ENCODE data around the gene SLC5A7.

The SLC5A7 gene

GRCh38 chr2:108022628-108023027 lies 36.3 kb downstream of the SLC5A7 start:
- H3K36me3 ChIP-seq (ENCODE audit: control insufficient read depth, insufficient read depth, low read length, severe bottlenecking): no peaks in the 10 kb centered on the region
- H3K9me3 ChIP-seq (ENCODE audit: control insufficient read depth, low read length): no peaks in the 10 kb centered on the region
- no peak for DNase-seq (ENCODE audit: low read depth)
- H3K9ac ChIP-seq (ENCODE audit: low read length): no peak overlapping the region
- H3K4me3 ChIP-seq (ENCODE audit: low read length): no peak overlapping the region
- no peaks in the 10 kb centered on the region for H3K4me1 ChIP-seq (ENCODE audit: control insufficient read depth, insufficient read depth, low read length)
- H3K27me3 ChIP-seq (replicated peaks; ENCODE audit: control insufficient read depth, insufficient read depth, low read length): no peaks in the 10 kb centered on the region

DNA sequence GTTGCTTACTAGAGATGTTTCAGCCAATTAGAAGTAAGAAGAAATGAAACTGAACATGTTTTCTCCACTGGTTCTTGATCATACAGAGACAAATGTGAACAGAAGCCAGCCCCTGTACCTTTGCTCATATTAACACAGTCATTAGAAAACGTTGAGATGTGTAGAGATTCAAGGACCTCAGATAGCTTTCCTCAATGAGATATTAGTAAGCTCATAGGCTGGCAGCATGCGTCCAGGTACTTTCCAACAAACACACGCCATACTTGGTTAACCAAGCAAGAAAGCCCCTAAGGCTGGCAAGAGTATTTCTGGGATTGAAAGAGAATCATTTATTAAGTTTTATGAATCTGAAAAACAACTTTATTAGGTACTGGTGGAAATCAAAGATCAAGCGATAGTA lies 37.5 kb downstream of the SLC5A7 start:
- Histone ChIP-seq H3K9ac (ENCODE audit: low read length) (no peak overlapping the region), H3K4me1 (ENCODE audit: control insufficient read depth, insufficient read depth, low read length) (no peaks in the 10 kb centered on the region), H3K27me3 (replicated peaks; ENCODE audit: control insufficient read depth, insufficient read depth, low read length) (no peaks in the 10 kb centered on the region), H3K4me3 (ENCODE audit: low read length) (no peak overlapping the region), H3K9me3 (ENCODE audit: control insufficient read depth, low read length) (no peaks in the 10 kb centered on the region), H3K36me3 (ENCODE audit: control insufficient read depth, insufficient read depth, low read length, severe bottlenecking) (no peaks in the 10 kb centered on the region)
- no peak for DNase-seq (ENCODE audit: low read depth)

DNA sequence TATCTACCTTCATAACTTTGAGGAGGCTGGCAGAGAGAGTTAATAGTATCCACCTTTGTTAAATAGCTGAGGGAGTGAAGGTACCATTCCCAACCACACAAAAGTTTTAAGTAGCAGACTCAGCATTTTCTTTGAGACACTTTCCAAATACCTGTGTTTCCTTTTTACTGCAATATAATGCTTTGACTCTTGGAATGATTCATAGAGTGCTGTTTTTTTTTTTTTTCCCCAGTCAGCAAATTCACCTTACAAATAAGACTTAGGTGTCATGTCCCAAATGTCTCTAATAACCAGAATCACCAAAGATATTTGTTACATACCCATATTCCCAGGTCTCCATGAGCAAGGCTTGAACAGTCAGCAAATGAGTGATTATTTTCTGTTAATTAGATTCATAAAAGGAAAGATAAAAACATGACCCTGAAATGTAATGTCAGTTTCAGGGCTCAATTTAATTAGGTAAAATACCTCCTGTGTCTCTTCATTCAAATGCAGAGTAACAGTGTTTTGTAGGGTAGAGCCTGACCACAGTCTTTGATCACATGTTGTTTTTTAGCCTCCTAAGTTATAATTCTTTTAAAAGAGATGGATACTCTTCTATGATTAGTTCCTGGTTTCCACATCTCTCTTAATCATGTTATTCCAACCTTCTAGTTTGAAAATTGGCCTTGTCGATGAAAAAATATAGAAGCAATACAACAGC lies 39.9 kb downstream of the SLC5A7 start:
- no peak for DNase-seq (ENCODE audit: low read depth)
- H3K36me3 ChIP-seq (ENCODE audit: control insufficient read depth, insufficient read depth, low read length, severe bottlenecking): no peaks in the 10 kb centered on the region
- H3K9ac ChIP-seq (ENCODE audit: low read length): no peak overlapping the region
- no peak overlapping the region for H3K4me3 ChIP-seq (ENCODE audit: low read length)
- H3K9me3 ChIP-seq (ENCODE audit: control insufficient read depth, low read length): no peaks in the 10 kb centered on the region
- no peaks in the 10 kb centered on the region for H3K27me3 ChIP-seq (replicated peaks; ENCODE audit: control insufficient read depth, insufficient read depth, low read length)
- H3K4me1 ChIP-seq (ENCODE audit: control insufficient read depth, insufficient read depth, low read length): no peaks in the 10 kb centered on the region

- Histone ChIP-seq H3K9me3 (ENCODE audit: control insufficient read depth, low read length) (no peaks in the 10 kb centered on the region), H3K9ac (ENCODE audit: low read length) (no peak overlapping the region), H3K4me1 (ENCODE audit: control insufficient read depth, insufficient read depth, low read length) (no peaks in the 10 kb centered on the region), H3K36me3 (ENCODE audit: control insufficient read depth, insufficient read depth, low read length, severe bottlenecking) (no peaks in the 10 kb centered on the region), H3K27me3 (replicated peaks; ENCODE audit: control insufficient read depth, insufficient read depth, low read length) (no peaks in the 10 kb centered on the region), H3K4me3 (ENCODE audit: low read length) (no peak overlapping the region)
- no peak for DNase-seq (ENCODE audit: low read depth)
Measured at GRCh38 chr2:108029496-108029895, 43.2 kb downstream of the SLC5A7 start.

GRCh38 chr2:108029912-108030311 lies 43.6 kb downstream of the SLC5A7 start:
- no peak overlapping the region for H3K4me3 ChIP-seq (ENCODE audit: low read length)
- no peaks in the 10 kb centered on the region for H3K4me1 ChIP-seq (ENCODE audit: control insufficient read depth, insufficient read depth, low read length)
- DNase-seq (ENCODE audit: low read depth): no peak
- H3K27me3 ChIP-seq (replicated peaks; ENCODE audit: control insufficient read depth, insufficient read depth, low read length): no peaks in the 10 kb centered on the region
- H3K9ac ChIP-seq (ENCODE audit: low read length): no peak overlapping the region
- H3K36me3 ChIP-seq (ENCODE audit: control insufficient read depth, insufficient read depth, low read length, severe bottlenecking): no peaks in the 10 kb centered on the region
- no peaks in the 10 kb centered on the region for H3K9me3 ChIP-seq (ENCODE audit: control insufficient read depth, low read length)

GRCh38 chr2:108031471-108031941 lies 45.2 kb downstream of the SLC5A7 start:
- Histone ChIP-seq H3K4me1 (ENCODE audit: control insufficient read depth, insufficient read depth, low read length) (no peaks in the 10 kb centered on the region), H3K4me3 (ENCODE audit: low read length) (no peak overlapping the region), H3K9me3 (ENCODE audit: control insufficient read depth, low read length) (no peaks in the 10 kb centered on the region), H3K27me3 (replicated peaks; ENCODE audit: control insufficient read depth, insufficient read depth, low read length) (no peaks in the 10 kb centered on the region), H3K36me3 (ENCODE audit: control insufficient read depth, insufficient read depth, low read length, severe bottlenecking) (no peaks in the 10 kb centered on the region), H3K9ac (ENCODE audit: low read length) (no peak overlapping the region)
- no peak for DNase-seq (ENCODE audit: low read depth)

DNA sequence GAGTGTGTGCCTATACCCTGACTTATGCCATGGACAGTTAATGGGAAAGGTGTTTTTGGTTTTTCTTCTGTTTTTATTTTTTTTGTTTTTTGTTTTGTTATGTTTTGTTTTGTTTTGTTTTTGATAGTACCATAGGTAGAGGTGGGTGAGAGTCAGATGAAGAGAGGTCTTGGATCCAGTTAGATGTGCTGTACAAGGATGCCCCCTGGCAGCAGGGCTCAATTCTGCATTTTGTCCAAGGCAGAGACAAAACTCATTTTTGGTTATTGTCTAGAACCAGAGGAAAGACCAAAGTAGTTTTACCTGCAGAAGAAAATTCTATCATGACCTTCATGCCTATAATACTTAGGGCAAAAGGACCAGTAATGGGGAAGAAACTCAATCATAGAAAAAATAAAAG lies 48.5 kb downstream of the SLC5A7 start:
- Histone ChIP-seq H3K9me3 (ENCODE audit: control insufficient read depth, low read length) (peaks cover 5% of the 10 kb centered on the region), H3K4me3 (ENCODE audit: low read length) (no peak overlapping the region), H3K27me3 (replicated peaks; ENCODE audit: control insufficient read depth, insufficient read depth, low read length) (no peaks in the 10 kb centered on the region), H3K9ac (ENCODE audit: low read length) (no peak overlapping the region), H3K4me1 (ENCODE audit: control insufficient read depth, insufficient read depth, low read length) (no peaks in the 10 kb centered on the region), H3K36me3 (ENCODE audit: control insufficient read depth, insufficient read depth, low read length, severe bottlenecking) (no peaks in the 10 kb centered on the region)
- no peak for DNase-seq (ENCODE audit: low read depth)

GRCh38 chr2:108048752-108049151 lies 62.4 kb downstream of the SLC5A7 start:
- no peak for DNase-seq (ENCODE audit: low read depth)
- Histone ChIP-seq H3K4me1 (ENCODE audit: control insufficient read depth, insufficient read depth, low read length) (no peaks in the 10 kb centered on the region), H3K36me3 (ENCODE audit: control insufficient read depth, insufficient read depth, low read length, severe bottlenecking) (no peaks in the 10 kb centered on the region), H3K9ac (ENCODE audit: low read length) (no peak overlapping the region), H3K9me3 (ENCODE audit: control insufficient read depth, low read length) (peaks cover 10% of the 10 kb centered on the region), H3K27me3 (replicated peaks; ENCODE audit: control insufficient read depth, insufficient read depth, low read length) (no peaks in the 10 kb centered on the region), H3K4me3 (ENCODE audit: low read length) (no peak overlapping the region)

- Histone ChIP-seq H3K4me3 (ENCODE audit: low read length) (no peak overlapping the region), H3K27me3 (replicated peaks; ENCODE audit: control insufficient read depth, insufficient read depth, low read length) (peaks cover 10% of the 10 kb centered on the region), H3K9ac (ENCODE audit: low read length) (no peak overlapping the region), H3K9me3 (ENCODE audit: control insufficient read depth, low read length) (peaks cover 6% of the 10 kb centered on the region), H3K36me3 (ENCODE audit: control insufficient read depth, insufficient read depth, low read length, severe bottlenecking) (no peaks in the 10 kb centered on the region), H3K4me1 (ENCODE audit: control insufficient read depth, insufficient read depth, low read length) (no peaks in the 10 kb centered on the region)
- no peak for DNase-seq (ENCODE audit: low read depth)
Measured at GRCh38 chr2:108058576-108059137, 72.3 kb downstream of the SLC5A7 start.

GRCh38 chr2:108061439-108062042 lies 75.2 kb downstream of the SLC5A7 start:
- Histone ChIP-seq H3K4me1 (ENCODE audit: control insufficient read depth, insufficient read depth, low read length) (no peaks in the 10 kb centered on the region), H3K9me3 (ENCODE audit: control insufficient read depth, low read length) (no peaks in the 10 kb centered on the region), H3K27me3 (replicated peaks; ENCODE audit: control insufficient read depth, insufficient read depth, low read length) (peaks cover 5% of the 10 kb centered on the region), H3K9ac (ENCODE audit: low read length) (no peak overlapping the region), H3K36me3 (ENCODE audit: control insufficient read depth, insufficient read depth, low read length, severe bottlenecking) (no peaks in the 10 kb centered on the region), H3K4me3 (ENCODE audit: low read length) (no peak overlapping the region)
- DNase-seq (ENCODE audit: low read depth): no peak

Data from adipocyte (in vitro differentiated cells).